HT1080 (cell line): ENCODE measurements around the gene SELP. TPM values are rescaled to one million over a fixed set of nuclear protein-coding genes. Genes with fewer than 3 reads are reported as not detected.

Source experiments
- DNase-seq: peaks from one replicate; pipeline ENCODE4 v3.0.0-alpha.2; 2015; ENCODE audit warnings: low read depth
- total RNA-seq: library from RNA; depleted of rRNA; stranded (reverse); fragments of >200 nt; shearing (Covaris generic); gene quantifications from 2 replicates; pipeline ENCODE4 v1.2.3, GENCODE V29; 2014

SELP gene
- total RNA-seq, 1 experiment from 2014 or later = not detected

DNA sequence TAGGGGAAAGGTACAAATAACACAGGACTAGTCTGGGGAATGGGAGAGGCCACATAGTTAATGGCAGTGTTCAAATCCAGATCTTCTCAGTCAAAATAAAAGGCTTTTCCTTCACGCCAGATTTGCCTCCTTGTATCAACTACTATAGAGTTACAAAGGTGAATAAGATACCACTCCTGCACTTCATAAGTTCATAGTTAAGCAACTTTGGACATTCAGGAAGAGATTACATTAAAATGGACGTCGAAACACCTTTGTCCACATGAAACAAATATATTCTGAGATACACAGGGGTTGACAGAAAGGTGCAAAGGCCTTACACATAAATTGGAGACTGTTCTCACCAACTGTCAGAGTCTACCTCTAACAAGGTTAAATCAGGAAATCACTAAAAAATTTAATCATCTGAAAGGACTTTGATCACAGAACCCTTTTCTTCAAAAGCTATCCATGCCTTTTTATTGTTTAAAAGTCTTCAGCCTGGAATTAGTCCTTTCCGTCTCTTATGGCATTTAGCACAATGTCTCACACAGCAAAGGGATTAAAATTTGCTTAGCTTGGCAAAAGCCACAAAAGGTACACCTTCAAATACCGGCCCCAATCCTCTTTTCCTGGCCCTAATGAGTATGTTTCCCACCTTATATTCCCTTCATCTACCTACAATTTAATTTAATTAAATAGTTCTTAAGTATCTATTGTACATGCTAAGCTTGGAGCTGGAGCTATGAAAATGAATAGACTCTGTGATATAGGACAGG, 51.8 kb downstream of the SELP start:
- DNase-seq = no peak

DNA sequence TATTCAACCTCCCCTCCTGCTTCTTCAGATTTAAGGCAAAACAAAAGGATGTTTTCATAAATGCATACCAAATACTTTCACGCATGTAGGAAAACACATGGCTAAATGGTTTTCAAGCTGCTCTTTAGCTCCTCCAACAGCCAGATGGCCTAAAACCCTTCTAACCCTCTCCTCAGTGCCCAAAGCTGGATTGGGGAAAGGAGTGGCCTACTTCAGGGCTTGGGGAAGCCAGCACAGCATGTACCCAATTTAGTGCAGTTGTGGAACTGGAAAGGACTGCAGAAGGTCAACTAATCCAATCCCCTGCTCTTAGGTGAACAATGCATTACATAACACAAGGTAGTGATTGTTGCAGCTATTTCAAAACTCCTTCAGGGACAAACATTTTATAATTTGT, 53.0 kb downstream of the SELP start:
- no peak for DNase-seq

DNA sequence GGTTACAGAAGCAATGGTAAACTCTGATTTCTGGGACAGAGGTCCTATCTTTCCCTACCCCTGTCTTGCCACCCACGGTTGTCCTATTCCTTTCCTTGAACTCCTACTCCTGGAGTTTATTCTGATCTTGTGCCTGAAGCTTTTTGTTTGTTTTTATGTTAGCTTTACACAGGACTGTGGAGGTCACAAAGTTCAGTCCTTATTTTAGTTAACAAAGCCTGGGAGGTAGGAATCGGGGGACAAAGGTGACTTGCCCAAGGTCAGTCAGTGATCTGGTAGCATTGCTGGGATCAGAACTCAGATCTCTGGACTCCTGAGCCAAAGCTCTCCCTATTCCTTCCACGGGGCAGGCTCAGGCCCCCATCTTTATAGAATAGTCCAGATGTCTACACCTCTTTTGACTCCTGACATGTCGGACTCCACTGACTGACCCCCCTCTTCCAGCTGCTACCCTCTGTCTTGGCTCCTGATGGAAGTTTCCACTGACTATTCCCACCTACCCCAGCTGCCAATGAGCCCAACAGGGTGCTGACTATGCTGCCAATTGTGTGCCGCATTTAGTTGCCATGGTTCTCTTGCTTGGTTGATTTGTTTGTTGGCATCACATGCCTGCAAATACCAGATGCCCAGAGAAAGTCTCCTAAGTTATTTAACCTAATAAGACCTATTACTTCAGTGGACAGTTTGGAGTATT, 53.5 kb downstream of the SELP start:
- DNase-seq = no peak

DNA sequence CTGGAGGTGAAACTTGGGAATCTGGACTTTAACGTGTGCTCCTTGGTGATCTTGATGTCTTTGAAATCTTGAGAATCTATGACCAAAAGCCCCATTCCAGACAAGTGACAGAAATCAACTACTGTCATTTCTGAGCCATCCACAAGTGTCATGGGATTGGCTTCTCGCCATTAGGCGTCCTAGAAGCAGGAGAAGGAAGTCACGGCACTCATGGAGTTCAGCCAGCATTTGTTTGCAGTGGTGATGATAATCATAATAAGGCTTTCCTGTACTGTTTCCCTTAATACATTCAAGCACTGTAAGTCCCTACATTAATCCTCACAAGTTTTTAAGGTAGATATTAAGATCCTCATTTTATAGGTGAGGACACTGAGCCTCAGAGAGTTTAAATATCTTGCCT, 55.6 kb downstream of the SELP start:
- DNase-seq = no peak

DNA sequence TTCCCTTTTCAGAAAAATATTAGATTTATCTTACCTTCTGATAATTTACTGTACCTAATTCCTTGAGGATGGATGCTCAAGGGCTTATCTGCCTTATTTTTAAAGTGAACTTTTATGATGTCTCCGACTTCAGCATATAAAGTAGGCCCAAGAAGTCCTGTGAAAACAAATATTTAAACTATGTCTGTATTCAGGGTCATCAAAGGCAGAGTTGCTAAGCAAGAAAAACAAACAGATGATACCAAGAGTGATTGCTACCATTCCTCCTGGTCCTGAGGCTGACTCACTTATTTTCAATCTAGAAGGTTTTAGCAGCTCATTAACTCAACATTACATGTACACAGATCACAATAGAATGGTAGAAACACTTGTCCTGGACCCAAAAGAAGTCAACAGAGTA, 57.7 kb downstream of the SELP start:
- DNase-seq = no peak

DNA sequence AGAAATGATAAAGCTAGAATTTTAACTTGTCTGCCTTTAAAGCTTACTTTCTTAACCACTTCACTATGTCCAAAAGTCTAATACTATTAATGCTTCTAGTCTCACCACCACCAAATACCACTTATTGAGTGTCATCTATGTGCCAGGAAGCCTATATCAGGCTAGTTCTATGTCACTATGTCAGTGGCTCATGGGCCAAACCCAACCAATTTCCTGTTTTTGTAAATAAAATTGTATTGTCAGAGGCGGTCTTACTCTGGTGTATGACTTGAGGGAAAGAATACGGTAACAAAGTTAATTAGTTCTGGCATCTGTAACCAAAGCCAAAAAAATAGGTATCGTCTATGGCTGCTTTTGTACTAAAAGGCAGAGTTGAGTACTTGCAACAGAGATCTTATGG, 58.5 kb downstream of the SELP start:
- DNase-seq = no peak

DNA sequence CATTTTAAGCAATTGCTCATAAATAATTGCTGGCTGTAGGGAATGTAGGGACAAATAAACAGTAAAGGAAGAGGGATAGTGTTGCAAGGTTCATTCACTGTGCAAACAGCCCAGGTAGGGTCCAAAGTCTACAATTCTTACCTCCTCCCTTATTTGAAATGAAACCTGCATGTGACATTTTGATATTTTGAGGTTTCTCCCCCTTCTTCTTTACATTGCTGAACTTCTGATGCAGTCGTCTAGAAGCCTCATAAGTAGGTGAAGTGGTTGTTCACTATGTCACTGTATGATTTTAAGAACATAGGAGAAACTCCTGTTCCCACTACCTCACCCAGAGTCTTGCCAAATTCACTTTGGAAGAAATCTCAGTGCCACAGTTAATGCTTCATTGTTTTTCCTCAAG, 59.8 kb downstream of the SELP start:
- no peak for DNase-seq

DNA sequence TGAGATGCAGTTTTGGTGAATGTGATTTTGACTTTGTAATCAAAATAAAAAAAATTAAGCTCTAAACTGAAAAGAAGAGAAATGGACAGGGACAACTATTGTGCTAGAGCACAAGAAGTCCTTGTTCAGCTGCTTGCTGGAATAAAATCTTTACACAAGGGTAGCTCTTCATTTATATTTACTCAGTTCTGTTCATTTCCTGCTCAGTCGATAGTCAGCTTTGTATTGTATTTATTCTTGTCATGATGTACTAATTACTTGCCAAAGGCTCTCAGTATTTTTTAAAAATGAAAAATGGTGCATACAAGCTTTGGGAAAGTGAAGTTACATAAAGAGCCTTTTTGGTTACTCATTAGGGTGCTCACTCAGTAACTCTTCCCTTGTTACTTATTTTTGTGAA, 61.4 kb downstream of the SELP start:
- no peak for DNase-seq

DNA sequence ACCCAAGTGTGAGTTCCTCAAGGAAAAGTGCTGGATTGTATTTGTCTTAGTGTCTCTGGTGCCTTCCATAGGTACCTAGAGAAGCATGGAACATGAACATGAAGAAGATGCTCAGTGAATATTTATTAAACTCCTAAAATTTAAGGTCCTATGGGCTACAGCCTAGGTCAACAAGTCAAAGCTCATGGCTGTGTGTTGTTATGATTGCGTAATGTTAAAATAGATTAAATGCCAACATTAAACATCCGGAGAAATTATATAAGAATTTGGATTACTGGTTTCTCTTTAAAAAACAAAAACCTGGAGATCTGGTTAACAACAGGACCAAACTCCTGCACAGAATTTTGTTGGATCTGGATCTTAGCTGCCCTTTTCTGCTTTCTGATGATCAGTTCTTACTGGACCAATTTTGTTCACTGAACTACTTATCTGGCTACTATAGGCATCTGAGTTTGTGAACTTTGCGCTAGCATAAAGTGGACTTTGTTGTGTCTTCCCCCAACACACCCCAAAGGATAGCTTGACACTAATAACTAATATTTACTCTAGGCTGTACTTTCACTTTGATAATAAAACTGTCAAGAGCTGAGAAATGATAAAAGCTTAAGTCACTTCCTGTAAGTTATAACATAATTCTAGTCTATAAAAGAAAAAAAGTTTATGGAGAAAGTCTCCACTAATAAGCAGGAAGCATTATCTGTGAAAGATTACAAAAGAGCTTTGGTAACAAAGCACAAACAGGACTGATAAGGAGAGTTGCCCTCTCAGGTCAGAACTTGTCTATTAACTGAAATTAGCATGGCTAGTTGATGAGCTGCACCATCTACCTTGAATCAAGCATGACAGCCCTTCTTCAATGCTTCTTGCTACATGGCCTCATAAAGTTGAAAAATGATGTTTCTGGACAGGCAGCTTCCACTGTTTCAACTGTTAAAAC, 64.3 kb downstream of the SELP start:
- no peak for DNase-seq

DNA sequence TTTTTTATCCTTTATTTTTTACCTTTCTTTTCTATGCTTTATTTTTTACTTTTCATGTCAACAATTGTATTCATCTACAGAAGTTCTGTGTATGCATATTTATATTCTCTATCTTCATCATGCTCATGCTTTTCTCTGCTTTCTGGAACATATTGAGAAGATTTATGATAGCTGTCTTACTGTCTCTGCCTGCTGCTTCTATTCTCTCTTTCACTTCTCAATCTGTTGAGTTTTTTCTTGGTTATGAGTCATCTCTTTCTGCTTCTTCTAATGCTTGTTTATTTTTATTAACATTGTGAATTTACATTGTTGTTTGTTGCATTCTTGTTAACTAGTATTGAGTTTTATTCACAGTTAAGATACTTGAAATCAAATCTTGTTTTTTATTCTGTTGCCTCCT, 66.3 kb downstream of the SELP start:
- DNase-seq = no peak

DNA sequence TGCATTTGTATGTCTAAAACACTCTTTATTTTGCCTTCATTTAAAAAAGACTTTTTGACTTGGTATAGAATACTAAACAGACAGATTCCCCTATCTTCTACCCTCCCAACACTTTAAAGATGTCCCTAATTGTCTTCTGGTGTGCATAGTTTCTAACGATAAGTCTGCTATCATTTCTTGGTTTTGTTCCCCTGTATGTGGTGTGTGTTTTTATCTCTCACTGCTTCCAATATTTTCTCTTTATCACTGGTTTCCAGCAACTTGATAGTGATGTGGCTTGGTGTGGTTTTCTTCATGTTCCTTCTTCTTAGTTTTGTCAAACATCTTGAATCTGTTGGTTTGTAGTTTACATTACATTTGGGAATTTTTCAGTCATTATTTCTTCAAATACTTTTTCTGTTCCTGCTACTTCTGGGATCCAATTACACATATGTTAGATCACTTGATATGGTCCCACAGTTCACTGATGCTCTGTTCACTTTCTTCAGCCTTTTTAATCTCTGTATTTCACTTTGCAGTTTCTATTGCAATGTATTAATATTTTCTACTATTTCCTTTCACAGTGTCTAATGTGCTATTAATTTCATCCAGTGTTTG, 66.8 kb downstream of the SELP start:
- no peak for DNase-seq

DNA sequence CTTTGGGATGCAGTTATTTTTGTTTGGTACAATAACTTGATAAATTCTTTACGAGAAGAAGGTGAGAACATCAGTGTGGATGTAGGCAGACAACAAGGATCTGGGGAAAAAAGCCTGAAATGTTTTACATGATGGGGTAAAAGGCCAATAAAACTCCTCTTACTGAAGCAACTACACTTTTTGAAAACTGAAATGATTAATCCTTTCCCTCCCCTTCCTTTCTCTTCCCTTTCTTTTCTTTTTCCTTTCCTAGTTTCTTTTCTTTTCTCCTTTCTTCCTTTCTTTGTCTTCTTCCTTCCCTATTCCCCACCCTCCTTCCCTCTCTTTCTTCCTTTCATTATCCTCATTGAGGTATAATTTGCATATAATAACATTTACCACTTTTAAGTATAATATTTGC, 68.2 kb downstream of the SELP start:
- no peak for DNase-seq

DNA sequence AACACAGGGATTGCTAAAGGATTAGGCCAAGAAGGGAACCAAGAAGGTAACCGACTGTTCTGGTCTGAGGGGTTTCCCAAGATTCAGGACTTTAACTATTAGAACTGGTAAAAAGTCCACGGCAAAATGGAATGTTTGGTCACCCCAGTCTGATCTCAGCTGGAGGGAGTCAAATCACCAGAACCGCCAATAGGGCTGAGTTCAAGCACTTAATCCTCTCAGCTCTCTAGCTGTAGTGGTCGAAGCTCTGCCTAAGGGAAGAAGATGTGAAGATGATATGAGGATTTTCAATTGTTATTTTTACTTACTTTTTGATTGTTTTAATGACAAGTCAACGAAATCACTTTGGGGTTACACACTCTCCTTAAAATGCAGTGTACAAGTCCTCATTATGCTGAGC, 72.8 kb downstream of the SELP start:
- DNase-seq = no peak

DNA sequence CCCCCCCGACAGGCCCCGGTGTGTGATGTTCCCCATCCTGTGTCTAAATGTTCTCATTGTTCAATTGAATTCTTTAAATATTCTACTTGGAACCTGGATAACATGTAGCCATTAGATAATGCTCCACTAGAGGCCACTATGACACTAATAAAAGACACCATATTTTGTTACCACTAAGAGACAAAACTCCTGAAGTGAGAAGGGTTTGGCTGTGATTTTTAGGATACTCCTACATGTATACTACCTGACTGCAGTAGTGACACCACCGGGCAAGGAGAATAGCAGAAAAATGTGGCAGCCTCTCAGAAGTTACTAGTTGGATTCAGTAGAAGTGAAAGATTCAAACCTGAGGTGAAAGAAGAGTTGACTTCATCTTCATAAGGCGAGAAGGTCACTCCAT, 79.6 kb downstream of the SELP start:
- DNase-seq = peak; percentile 34

DNA sequence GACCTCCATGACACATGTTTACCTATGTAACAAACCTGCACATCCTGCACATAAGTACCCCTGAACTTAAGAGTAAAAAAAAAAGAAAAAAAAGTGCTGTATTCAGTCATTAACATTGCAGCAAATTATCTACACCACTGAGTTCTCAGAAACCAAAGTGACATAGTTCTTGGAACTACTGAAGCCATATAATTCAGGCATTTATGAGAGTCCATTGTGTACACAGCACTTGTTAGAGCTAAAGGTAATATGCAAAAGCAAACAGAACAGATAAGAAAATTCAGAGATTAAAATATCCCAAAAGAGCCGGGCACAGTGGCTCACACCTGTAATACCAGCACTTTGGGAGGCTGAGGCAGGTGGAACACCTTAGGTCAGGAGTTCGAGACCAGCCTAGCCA, 81.6 kb downstream of the SELP start:
- no peak for DNase-seq

DNA sequence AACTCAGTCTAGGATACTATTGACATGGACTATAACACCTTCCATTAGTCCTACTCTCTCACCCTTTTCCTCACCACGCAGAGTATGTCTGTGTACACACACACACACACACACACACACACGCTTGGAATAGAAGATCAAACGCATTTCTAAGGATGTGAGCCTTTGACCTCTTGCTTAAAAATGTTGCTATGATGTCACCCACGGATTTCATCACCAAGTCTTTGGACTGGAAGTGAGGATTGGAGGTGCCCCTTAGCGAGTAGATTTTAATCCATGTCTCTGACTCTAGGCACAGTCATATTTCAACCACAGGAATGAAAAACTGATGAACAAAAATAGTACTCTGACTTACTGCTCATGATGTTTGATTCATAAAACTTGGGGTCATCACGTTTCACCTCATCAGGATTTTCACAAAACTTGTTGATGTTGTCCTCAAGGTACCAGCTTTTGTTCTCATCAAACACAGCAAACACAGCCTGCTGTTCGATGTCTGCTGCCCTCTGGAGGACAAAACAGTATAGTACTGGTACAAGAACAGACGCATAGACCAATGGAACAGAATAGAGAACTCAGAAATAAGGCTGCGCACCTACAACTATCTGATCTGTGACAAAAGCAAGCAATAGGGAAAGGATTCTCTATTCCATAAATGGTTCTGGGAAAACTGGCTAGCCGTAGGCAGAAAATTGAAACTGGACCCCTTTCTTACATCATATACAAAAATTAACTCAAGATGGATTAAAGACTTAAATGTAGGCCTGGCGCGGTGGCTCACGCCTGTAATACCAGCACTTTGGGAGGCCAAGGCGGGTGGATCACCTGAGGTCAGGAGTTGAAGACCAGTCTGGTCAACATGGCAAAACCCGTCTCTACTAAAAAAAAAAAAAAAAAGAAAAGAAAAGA, 83.6 kb downstream of the SELP start:
- peak; percentile 66 for DNase-seq

DNA sequence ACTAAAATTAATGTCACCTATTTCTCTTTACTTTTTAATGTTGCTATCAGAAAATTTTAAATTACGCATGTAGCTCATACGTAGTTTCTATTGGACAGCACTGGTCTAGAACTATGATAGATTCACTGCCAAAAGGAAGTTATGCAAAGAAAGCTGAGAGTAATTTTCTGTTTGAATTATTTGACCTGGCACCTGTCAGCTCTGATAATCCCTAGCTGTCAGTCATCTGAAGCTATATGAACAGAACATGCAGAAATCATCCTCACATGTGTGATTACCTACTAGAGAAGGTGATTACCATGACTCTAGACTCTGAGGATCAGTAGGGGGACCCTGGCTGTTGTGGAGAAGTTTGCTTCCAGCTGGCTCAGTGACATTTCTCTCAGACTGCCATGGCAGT, 84.5 kb downstream of the SELP start:
- DNase-seq = no peak

DNA sequence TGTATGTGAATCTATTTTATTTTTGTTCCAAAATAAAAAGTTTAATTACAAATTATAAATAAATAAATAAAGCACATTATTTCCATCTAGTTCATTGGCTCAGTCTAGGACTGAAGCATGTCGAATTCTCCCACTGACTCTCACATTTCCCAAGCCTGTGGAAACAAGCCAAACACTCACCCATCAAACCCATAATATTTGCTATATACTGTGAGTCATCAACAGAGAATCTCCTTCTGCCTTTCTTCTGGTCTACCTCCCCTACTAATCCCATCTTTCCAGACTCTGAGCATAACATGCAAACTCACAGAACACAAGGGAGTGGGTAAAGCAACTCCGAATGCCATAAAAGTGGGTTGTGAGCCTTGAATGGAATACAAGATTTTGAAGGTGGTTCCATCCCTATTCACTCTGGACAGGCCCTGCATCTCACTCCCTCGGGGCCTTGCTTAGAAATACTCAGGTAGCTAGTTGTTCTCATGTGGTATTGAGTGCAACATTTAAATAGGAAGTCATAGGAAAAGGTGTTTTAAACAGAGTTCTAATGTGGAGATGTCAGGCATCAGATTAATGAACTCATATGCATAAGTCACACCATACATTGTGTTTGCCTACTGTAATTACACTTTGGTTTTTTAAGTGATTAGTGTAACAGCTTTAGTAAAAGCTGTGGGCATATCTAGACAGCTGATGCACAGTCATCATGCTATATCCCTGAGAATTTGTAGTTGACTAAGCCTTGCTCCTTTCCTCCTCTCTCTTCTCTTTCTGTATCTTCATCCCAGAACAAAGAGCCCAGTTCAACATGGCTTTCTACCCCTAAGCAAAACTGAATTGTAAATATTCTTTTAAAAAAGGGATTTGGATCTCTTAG, 90.7 kb downstream of the SELP start:
- DNase-seq = peak; percentile 91
